ENCODE results near the gene INSIG1.

DNA sequence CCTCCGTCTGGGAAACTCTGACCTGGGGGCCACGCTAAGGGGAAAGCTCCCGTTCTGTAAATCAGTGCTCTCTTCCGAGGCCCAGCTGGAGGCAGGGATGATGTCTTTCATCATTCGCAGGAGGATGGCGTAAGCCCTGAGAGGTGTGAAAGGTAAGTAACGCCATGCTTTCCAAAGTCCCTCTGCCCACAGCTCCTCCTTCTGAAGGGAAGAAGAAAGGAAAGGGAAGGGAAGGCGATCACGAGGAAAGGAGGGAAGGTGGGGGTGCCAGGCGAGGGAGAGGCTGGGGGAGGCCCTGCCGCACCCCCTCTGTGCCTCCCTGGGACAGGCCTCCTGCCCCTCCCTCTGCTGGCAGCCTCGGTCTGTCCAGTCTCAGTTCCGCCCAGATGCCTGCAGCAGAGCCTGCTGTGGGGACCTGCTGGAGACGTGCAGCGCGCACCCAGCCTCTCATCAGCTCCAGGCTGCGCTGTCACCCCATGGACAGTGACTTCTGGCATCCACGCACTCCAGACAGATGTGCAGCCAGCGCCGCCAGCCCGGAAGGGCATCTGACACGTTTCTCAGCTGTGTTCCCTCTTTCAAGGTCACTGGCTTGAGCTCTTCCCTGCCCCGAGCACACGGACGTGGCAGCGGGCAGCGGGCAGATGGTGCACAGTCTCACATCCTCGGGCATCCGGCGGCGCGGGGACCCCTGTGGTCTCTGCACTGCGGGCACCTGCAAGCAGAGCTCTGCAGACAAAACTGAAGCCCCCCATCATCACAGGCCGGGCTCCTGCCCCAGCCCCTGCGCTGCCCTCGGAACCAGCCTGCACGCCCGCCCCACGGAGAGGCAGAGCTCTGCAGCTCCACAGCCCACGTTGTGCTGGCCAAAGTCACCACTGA, 60.6 kb downstream of the INSIG1 start:
- TF ChIP-seq, protein P1, sequence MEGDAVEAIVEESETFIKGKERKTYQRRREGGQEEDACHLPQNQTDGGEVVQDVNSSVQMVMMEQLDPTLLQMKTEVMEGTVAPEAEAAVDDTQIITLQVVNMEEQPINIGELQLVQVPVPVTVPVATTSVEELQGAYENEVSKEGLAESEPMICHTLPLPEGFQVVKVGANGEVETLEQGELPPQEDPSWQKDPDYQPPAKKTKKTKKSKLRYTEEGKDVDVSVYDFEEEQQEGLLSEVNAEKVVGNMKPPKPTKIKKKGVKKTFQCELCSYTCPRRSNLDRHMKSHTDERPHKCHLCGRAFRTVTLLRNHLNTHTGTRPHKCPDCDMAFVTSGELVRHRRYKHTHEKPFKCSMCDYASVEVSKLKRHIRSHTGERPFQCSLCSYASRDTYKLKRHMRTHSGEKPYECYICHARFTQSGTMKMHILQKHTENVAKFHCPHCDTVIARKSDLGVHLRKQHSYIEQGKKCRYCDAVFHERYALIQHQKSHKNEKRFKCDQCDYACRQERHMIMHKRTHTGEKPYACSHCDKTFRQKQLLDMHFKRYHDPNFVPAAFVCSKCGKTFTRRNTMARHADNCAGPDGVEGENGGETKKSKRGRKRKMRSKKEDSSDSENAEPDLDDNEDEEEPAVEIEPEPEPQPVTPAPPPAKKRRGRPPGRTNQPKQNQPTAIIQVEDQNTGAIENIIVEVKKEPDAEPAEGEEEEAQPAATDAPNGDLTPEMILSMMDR (IDR thresholded peaks at IDR 0.05; ENCODE audit: low read length), result no peak
- no peak for TF ChIP-seq EZH2 (IDR thresholded peaks at IDR 0.05; ENCODE audit: borderline replicate concordance, low read length)
